NCI-H510A (cell line): Measurements from ENCODE around the gene KRTAP5-1.

ENCODE experiments used
- DNase-seq: peaks from one replicate; lab custom pipeline; 2025; lab: John Stamatoyannopoulos, UW

The KRTAP5-1 gene

DNA sequence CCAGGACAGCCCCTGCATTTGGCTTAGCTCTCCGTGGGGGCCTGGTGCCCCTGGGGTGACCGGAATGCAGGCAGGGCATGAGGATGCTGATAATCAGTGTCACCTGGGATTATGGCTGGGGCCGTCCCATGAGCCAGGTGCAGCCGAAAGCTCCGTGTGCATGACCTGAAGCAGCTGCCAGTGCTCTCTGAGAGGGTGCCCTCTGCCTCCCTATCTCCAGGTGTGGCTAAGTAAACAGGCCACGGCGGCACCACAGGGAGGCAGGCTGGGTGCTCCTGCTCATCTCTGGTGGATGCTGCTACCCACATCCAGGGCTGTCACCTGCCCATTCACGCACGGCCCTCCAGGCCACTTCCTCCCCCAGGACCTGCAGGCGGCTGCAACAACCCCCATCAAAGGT lies 42.8 kb downstream of the KRTAP5-1 start:
- DNase-seq: peak; percentile 73

- no peak for DNase-seq
Measured at GRCh38 chr11:1541474-1542204, 43.4 kb downstream of the KRTAP5-1 start.

DNA sequence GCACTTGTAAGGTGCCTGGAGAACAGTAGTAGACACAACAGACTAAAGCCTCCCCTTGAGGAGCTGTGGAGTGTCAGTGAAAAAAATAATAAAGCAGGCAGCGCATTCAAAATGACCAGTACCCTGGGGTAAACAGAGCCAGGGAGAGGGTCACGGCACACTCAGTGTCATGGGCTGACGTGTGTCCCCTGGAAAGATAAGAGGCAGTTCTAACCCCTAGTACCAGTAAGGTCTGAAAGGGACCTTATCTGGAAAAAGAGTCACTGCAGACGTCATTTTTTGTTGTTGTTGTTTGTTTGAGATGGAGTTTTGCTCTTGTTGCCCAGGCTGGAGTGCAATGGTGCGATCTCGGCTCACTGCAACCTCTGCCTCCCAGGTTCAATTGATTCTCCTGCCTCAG lies 45.0 kb downstream of the KRTAP5-1 start:
- DNase-seq: no peak

DNA sequence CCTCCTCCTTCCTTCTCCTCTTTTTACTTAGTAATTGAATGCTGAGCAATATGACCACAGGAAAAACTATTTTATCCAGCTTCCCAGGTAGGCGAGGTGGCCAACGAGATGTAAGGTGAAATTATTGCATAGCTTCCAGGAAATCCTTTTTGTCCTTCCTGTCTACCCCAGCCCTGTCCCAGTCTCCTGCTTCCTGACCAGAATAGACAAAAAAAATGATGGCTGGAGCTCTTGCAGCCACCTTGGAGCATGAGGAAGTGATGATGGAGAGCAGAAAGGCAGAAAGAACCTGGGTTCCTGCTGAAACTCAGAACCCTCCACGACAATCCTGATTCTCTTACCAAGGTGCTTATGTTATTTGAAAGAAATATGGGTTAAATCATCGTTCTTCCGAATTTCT lies 46.9 kb downstream of the KRTAP5-1 start:
- no peak for DNase-seq

- DNase-seq: no peak
Measured at GRCh38 chr11:1536065-1536843, 48.8 kb downstream of the KRTAP5-1 start.

DNA sequence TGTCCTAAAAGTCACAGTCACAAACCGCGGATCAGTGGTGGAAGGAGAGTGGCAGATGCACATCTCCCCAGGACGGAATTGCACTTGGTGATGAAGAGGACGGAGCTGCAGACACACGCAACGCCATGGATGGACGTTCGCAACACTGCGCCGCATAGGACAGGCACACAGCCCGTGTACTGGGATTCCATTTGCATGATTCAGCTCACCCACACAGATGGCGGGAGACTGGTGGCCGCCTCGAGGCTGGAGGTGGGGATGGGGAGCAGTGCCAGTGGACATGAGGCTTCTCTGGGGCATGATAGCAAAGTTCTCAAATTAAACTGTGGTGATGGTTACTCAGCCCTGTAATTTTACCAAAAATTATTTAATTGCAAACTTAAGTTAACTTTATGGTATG lies 50.4 kb downstream of the KRTAP5-1 start:
- DNase-seq: no peak
